C4-2B (cell line): ENCODE data around the gene GTF2E1.

ENCODE experiments used
- ZFX ChIP-seq: fragments of 450-650 bp; IDR thresholded peaks from 2 replicates; pipeline ENCODE4 v1.6.1; 2017
- TF ChIP-seq, protein P1 (sequence below): fragments of 450-650 bp; conservative IDR thresholded peaks from 2 replicates; pipeline ENCODE4 v1.5.1; 2017; ENCODE audit warnings: mild to moderate bottlenecking

DNA sequence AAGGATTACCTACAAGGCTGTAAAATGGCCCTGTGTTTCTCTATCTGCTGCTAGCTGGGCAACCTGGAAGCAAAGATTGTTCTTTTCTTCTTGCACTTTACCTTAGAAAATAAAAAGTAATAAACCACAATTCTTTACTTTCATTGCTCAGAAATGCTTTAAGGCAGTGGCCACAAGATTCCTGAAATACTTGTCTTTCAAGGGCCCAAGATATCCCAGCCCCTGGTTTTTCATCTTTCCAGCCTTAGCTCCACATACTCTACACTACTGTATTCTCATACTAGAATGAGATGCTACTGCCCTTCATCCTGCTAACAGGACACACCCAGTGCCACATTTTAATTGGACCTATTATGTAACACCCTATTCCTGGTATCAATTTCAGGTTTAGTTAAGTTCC lies 78.9 kb downstream of the GTF2E1 start:
- TF ChIP-seq, protein P1, sequence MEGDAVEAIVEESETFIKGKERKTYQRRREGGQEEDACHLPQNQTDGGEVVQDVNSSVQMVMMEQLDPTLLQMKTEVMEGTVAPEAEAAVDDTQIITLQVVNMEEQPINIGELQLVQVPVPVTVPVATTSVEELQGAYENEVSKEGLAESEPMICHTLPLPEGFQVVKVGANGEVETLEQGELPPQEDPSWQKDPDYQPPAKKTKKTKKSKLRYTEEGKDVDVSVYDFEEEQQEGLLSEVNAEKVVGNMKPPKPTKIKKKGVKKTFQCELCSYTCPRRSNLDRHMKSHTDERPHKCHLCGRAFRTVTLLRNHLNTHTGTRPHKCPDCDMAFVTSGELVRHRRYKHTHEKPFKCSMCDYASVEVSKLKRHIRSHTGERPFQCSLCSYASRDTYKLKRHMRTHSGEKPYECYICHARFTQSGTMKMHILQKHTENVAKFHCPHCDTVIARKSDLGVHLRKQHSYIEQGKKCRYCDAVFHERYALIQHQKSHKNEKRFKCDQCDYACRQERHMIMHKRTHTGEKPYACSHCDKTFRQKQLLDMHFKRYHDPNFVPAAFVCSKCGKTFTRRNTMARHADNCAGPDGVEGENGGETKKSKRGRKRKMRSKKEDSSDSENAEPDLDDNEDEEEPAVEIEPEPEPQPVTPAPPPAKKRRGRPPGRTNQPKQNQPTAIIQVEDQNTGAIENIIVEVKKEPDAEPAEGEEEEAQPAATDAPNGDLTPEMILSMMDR, result no peak
- no peak for TF ChIP-seq ZFX
